ENCODE data around the gene FNDC11.

GRCh38 chr20:63567386-63568169, 13.6 kb downstream of the FNDC11 start:
- TF ChIP-seq, protein P1, sequence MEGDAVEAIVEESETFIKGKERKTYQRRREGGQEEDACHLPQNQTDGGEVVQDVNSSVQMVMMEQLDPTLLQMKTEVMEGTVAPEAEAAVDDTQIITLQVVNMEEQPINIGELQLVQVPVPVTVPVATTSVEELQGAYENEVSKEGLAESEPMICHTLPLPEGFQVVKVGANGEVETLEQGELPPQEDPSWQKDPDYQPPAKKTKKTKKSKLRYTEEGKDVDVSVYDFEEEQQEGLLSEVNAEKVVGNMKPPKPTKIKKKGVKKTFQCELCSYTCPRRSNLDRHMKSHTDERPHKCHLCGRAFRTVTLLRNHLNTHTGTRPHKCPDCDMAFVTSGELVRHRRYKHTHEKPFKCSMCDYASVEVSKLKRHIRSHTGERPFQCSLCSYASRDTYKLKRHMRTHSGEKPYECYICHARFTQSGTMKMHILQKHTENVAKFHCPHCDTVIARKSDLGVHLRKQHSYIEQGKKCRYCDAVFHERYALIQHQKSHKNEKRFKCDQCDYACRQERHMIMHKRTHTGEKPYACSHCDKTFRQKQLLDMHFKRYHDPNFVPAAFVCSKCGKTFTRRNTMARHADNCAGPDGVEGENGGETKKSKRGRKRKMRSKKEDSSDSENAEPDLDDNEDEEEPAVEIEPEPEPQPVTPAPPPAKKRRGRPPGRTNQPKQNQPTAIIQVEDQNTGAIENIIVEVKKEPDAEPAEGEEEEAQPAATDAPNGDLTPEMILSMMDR (IDR thresholded peaks at IDR 0.05): no peak
- no peak for TF ChIP-seq POLR2AphosphoS5 (IDR thresholded peaks at IDR 0.05)
- TF ChIP-seq EP300 (IDR thresholded peaks at IDR 0.05; ENCODE audit: low read depth): no peak

All from transverse colon (tissue), 4 donors.